HL-60 (cell line): ENCODE results near the gene INSC.

Source experiments
- DNase-seq, 2 experiments: peaks; one replicate each; pipeline ENCODE4 v3.0.0-alpha.2; 2010 to 2020; ENCODE audit warnings: low read depth in 1 of 2, low spot score in 1 of 2
- H3K27ac ChIP-seq: fragments of 250-450 bp; sonication (Bioruptor Pico); replicated peaks from 2 replicates; pipeline ENCODE4 v1.5.1; 2020; ENCODE audit warnings: mild to moderate bottlenecking, moderate library complexity
- H3K27me3 ChIP-seq: fragments of 250-450 bp; sonication (Bioruptor Pico); 2 replicates; pipeline ENCODE4 v1.5.1; 2021; ENCODE audit warnings: mild to moderate bottlenecking, moderate library complexity; ENCODE audit not compliant: insufficient read depth, poor library complexity, severe bottlenecking
- H3K4me3 ChIP-seq: replicated peaks from 2 replicates; pipeline ENCODE4 v1.5.1; 2011; ENCODE audit warnings: mild to moderate bottlenecking, control low read depth, low read length; ENCODE audit not compliant: insufficient read depth
- GABPA ChIP-seq: IDR thresholded peaks from 2 replicates; pipeline ENCODE4 v1.6.1; 2012; ENCODE audit warnings: low read depth
- POLR2AphosphoS5 ChIP-seq: IDR thresholded peaks from 2 replicates; pipeline ENCODE4 v1.6.1; 2012; ENCODE audit warnings: low read depth
- SPI1 ChIP-seq: IDR thresholded peaks from 2 replicates; pipeline ENCODE4 v1.6.1; 2012; ENCODE audit warnings: low read depth, mild to moderate bottlenecking, borderline replicate concordance
- TF ChIP-seq, protein P1 (sequence below): IDR thresholded peaks from 2 replicates; pipeline ENCODE4 v1.6.1; 2012; ENCODE audit warnings: low read depth; ENCODE audit not compliant: insufficient replicate concordance
- TF ChIP-seq, protein P2 (sequence below): IDR thresholded peaks from one replicate; pipeline ENCODE4 v1.5.1; 2011; ENCODE audit warnings: low read length, control low read depth, inconsistent platforms; ENCODE audit not compliant: insufficient read depth

The INSC gene

DNA sequence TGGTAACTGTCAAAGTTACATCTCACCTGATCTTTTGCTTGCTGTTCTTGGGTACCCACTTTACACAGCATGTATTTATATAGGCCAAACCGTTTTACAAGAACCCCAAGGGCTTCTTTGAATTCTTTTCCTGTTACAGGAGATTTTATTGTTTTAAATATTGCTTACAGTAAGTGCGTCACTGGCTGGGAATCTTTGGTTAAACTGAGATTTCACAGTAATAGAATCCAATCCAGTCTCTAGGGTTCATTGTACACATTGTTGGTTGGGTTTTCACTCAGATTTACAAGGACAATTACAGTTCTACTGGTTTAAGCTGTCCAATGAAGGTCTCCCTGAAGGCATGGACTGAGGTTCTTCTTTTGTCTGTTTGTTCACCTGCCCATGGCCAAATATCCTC, 171.7 kb downstream of the INSC start:
- no peak for DNase-seq

DNA sequence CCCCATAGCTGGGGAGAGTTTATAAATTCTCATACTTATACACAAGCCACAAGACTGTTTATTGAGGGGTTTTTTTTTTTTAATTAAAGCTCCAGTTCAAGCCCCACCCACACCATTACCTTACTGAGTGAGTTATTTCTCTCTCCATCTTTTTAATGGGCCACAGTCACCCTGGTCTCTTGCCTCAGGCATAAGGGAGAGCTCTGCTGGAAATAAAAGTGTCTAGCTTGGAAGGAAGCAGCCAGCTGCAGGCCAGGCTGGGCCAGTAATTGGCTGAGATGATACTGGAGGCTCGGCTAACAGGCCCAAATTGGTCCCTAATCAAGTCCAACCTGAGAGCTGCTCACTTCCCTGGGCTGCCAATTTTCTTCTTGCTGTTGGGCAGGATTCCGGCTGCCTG, 174.1 kb downstream of the INSC start:
- no peak overlapping the region for H3K4me3 ChIP-seq
- no peaks in the 10 kb centered on the region for H3K27me3 ChIP-seq
- no peak for DNase-seq
- no peak overlapping the region for H3K27ac ChIP-seq
- TF ChIP-seq, protein P1, sequence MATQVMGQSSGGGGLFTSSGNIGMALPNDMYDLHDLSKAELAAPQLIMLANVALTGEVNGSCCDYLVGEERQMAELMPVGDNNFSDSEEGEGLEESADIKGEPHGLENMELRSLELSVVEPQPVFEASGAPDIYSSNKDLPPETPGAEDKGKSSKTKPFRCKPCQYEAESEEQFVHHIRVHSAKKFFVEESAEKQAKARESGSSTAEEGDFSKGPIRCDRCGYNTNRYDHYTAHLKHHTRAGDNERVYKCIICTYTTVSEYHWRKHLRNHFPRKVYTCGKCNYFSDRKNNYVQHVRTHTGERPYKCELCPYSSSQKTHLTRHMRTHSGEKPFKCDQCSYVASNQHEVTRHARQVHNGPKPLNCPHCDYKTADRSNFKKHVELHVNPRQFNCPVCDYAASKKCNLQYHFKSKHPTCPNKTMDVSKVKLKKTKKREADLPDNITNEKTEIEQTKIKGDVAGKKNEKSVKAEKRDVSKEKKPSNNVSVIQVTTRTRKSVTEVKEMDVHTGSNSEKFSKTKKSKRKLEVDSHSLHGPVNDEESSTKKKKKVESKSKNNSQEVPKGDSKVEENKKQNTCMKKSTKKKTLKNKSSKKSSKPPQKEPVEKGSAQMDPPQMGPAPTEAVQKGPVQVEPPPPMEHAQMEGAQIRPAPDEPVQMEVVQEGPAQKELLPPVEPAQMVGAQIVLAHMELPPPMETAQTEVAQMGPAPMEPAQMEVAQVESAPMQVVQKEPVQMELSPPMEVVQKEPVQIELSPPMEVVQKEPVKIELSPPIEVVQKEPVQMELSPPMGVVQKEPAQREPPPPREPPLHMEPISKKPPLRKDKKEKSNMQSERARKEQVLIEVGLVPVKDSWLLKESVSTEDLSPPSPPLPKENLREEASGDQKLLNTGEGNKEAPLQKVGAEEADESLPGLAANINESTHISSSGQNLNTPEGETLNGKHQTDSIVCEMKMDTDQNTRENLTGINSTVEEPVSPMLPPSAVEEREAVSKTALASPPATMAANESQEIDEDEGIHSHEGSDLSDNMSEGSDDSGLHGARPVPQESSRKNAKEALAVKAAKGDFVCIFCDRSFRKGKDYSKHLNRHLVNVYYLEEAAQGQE: no peak

More for the DNA sequence above, 171.7 kb downstream of the INSC start:
- no peak overlapping the region for H3K4me3 ChIP-seq
- H3K27ac ChIP-seq: no peak overlapping the region
- TF ChIP-seq, protein P2, sequence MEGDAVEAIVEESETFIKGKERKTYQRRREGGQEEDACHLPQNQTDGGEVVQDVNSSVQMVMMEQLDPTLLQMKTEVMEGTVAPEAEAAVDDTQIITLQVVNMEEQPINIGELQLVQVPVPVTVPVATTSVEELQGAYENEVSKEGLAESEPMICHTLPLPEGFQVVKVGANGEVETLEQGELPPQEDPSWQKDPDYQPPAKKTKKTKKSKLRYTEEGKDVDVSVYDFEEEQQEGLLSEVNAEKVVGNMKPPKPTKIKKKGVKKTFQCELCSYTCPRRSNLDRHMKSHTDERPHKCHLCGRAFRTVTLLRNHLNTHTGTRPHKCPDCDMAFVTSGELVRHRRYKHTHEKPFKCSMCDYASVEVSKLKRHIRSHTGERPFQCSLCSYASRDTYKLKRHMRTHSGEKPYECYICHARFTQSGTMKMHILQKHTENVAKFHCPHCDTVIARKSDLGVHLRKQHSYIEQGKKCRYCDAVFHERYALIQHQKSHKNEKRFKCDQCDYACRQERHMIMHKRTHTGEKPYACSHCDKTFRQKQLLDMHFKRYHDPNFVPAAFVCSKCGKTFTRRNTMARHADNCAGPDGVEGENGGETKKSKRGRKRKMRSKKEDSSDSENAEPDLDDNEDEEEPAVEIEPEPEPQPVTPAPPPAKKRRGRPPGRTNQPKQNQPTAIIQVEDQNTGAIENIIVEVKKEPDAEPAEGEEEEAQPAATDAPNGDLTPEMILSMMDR: no peak
- TF ChIP-seq GABPA (no peak), SPI1 (no peak), POLR2AphosphoS5 (no peak)
- TF ChIP-seq, protein P1: no peak
- no peaks in the 10 kb centered on the region for H3K27me3 ChIP-seq

DNA sequence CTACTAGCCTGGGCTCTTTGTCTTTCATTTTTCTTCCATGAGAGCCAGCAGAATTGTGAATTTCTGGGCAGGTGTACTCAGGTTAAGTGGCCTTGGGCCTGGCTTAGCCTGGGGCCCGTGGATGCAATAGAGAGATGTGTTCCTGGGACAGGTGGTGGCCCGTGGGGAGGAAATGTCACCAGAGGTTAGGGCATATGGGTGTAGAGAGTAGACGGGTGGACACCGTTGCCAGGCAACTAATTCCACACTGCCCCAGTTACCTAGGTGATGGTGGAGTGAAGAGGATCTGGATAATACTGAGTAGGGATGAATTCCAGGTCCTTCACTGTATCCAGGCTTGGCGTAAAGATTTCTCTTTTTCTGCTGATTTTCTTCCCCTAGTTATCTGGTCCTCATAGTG, 175.0 kb downstream of the INSC start:
- DNase-seq: no peak
- Histone ChIP-seq H3K4me3 (no peak overlapping the region), H3K27me3 (no peaks in the 10 kb centered on the region), H3K27ac (no peak overlapping the region)
- no peak for TF ChIP-seq GABPA
- TF ChIP-seq POLR2AphosphoS5: no peak
- TF ChIP-seq, protein P2: no peak
- TF ChIP-seq SPI1: no peak
- TF ChIP-seq, protein P1: no peak

DNA sequence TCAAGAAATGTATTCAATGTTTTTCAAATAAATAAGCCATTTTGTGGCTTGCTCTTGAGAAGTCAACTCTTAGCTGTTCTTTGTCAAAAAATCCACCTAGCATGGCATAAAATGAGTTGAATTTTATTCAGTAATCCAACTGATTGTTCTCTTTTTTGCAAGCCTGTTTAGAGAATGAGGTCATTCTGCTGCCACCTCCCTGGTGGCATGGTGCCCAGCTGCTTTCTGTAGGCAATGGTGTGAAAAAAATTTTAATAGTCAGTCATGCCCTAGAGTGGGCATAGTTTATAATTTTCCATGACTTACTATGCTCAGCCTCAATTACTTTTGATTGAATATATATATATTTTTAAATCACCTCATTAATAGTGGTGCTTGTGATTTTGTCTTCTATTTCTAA, 177.2 kb downstream of the INSC start:
- DNase-seq: no peak
- Histone ChIP-seq H3K27me3 (no peaks in the 10 kb centered on the region), H3K27ac (no peak overlapping the region), H3K4me3 (no peak overlapping the region)
- TF ChIP-seq SPI1 (no peak), POLR2AphosphoS5 (no peak), GABPA (no peak)
- TF ChIP-seq, protein P1: no peak
- TF ChIP-seq, protein P2: no peak
